Muscle of leg (tissue), 11 donors: Measurements from ENCODE around the gene SIMC1. TPM values are rescaled to one million over a fixed set of nuclear protein-coding genes. Genes with fewer than 3 reads are reported as not detected.
"Not testable (repeated sequence)": the region's sequence is repeated elsewhere in the genome, so short reads cannot be mapped to it uniquely, and the experiment has no call there.

Source experiments
- DNase-seq: peaks from one replicate; pipeline ENCODE4 v3.0.0; 2013
- H3K27ac ChIP-seq: one replicate; pipeline ENCODE4 v1.5.1; 2013; ENCODE audit warnings: mild to moderate bottlenecking, low read length, control low read depth
- H3K27me3 ChIP-seq: one replicate; pipeline ENCODE4 v1.6.1; 2013; ENCODE audit warnings: low read length; ENCODE audit not compliant: control insufficient read depth, insufficient read depth
- H3K36me3 ChIP-seq: one replicate; pipeline ENCODE4 v1.6.1; 2013; ENCODE audit warnings: low read length; ENCODE audit not compliant: control insufficient read depth, insufficient read depth
- H3K4me1 ChIP-seq: one replicate; pipeline ENCODE4 v1.6.1; 2013; ENCODE audit warnings: low read length; ENCODE audit not compliant: control insufficient read depth, insufficient read depth
- H3K4me3 ChIP-seq: one replicate; pipeline ENCODE4 v1.5.1; 2013; ENCODE audit warnings: low read length, control low read depth
- H3K9me3 ChIP-seq: replicated peaks from 2 replicates; pipeline ENCODE4 v1.6.1; 2013; ENCODE audit warnings: low read depth, low read length; ENCODE audit not compliant: control insufficient read depth
- whole genome bisulfite sequencing: methylation state at CpG from one replicate; pipeline ENCODE4 v1.1.5; 2013; ENCODE audit warnings: missing lambda C conversion rate; ENCODE audit not compliant: insufficient coverage; 5-methylcytosine and 5-hydroxymethylcytosine counted together
- polyA plus RNA-seq, 8 donors: library from polyadenylated mRNA; unstranded; fragments of 120-200 nt; gene quantifications; one replicate each; pipeline versions ENCODE4 v1.2.1 to v1.2.3, GENCODE V29; 2013; ENCODE audit warnings: inconsistent platforms in 1 of 8, low replicate concordance in 1 of 8; ENCODE audit not compliant: insufficient read length in 8 of 8, insufficient read depth in 1 of 8
- total RNA-seq: library from RNA; stranded (reverse); fragments of 120-200 nt; gene quantifications from one replicate; pipeline ENCODE4 v1.2.4, GENCODE V29; 2013

The SIMC1 gene
- total and polyA plus RNA-seq, 9 donors: 11.8 to 20.9 (median 14.4) TPM

DNA sequence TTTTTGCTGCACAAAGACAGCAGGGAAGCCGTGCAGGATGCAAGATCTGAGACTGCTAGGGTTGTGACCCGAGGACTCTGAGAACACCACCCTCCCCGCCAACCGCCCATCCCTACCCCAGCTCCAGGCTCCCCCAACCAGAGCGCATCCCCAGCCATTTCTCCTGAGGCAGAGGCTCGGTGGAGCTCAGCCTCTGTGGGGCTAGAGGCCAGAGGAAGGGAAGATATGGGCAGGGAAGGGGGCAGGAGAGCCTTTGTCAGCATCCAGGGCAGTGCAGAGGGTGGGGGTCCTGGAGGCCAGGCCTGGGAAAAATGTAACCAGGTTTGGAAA lies 43.2 kb upstream of the SIMC1 start:
- no CpG with 5 or more reads among the region's 6 CpGs for WGBS
- H3K9me3 ChIP-seq, H3K36me3 ChIP-seq, H3K27ac ChIP-seq, DNase-seq, H3K4me1 ChIP-seq, H3K4me3 ChIP-seq: not testable (repeated sequence)
- H3K27me3 ChIP-seq: peaks cover 37% of the 10 kb centered on the region

DNA sequence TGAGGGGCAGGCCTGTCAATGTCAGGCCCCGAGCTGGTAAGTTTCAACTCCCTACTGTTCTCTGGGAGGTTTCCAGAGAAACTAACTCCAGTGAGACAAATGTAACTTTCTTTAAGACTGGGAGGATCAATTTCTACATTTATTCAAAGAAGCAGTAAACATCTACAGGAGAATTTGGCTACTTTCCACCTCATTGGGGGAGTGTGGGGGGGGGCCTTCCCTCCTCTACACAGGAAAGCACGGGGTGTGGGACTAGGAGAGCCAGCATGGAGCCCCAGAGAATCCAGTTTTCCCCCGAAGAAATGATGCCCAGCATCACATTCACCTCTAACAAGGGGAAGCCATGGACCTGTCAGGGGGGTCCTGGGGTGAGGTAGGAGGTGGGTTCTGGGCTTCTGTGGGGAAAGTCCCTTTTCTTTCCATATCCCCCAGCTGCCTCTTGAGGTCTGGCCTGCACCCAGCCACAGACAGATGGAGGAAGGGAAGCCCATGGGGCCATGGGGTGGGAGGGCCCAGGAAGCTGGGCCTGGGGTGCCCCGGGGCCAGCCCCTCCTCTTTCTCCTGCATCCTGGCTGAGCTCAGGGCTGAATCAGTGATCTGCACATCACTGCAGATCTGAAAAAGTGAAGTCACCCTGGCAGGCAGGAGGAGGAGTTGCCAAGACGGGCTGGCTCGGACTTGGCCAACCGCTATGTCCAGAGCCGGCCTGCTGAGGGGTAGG lies 42.6 kb upstream of the SIMC1 start:
- H3K4me3 ChIP-seq, DNase-seq, H3K4me1 ChIP-seq, H3K27ac ChIP-seq, H3K36me3 ChIP-seq, H3K9me3 ChIP-seq: not testable (repeated sequence)
- 60% methylated on average over 1 of the region's 8 CpGs for WGBS
- peaks cover 43% of the 10 kb centered on the region for H3K27me3 ChIP-seq

DNA sequence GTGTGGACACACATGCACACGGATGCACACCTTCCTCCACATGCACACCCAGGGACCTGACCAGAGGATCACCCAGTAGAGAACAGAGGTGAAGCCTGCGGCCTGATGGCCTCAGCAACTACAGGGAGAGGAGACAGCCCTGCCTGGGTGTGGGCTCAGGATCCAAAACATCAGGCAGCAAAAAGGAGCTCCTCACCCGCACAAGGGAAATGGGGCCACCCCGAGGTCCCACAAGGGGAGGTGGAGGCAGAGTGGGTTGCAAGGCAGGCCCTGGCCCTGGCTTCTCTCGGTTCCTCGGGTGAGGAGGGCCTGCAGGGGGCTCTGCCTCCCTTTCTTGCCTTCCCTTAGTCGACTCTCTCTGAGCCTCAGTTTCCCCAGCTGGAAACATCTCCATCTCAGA lies 41.4 kb upstream of the SIMC1 start:
- H3K27ac ChIP-seq, DNase-seq, H3K4me3 ChIP-seq, H3K9me3 ChIP-seq, H3K4me1 ChIP-seq, H3K36me3 ChIP-seq: not testable (repeated sequence)
- H3K27me3 ChIP-seq: peaks cover 45% of the 10 kb centered on the region
- 80% methylated on average over 1 of the region's 7 CpGs for WGBS

DNA sequence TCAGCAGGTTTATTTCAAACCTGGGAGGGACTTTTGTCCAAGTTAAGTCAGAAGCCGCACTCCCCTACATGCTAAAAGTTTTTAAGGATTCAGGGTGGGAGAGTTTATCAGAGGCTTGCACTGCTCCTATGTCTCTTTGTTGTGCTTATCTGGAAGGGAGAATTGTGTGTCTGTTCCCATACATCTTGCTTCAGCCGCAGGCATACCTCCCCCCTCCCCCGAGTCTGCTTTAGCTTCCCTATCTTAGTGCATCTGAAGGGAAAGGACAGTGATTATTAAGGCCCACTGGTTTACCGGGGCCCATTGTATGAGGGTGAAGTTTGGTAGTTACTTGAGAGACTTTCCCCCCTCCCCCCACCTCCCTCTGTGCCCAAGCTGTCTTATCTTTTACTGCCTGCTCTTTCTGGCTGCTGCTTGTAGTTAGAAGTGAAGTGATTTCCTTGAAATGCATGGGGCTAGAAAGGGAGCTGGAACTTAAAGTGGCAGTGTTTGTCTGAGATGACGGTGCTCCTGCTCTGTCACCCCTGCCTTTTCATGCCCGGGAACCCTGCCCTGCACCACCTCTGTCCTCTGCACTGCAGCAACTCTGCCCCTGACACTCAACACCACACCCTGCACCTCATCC lies 40.9 kb upstream of the SIMC1 start:
- not testable (repeated sequence) for H3K4me1 ChIP-seq, DNase-seq, H3K9me3 ChIP-seq, H3K4me3 ChIP-seq, H3K36me3 ChIP-seq, H3K27ac ChIP-seq
- WGBS: no CpG with 5 or more reads among the region's 6 CpGs
- H3K27me3 ChIP-seq: peaks cover 45% of the 10 kb centered on the region

DNA sequence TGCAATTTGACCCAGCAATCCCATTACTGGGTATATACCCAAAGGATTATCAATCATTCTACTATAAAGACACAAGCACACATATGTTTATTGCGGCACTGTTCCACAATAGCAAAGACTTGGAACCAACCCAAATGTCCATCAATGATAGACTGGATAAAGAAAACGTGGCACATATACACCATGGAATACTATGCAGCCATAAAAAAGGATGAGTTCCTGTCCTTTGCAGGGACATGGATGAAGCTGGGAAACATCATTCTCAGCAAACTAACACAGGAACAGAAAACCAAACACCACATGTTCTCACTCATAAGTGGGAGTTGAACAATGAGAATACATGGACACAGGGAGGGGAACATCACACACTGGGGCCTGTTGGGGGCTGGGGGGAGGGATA lies 39.9 kb upstream of the SIMC1 start:
- H3K4me3 ChIP-seq, H3K9me3 ChIP-seq, DNase-seq, H3K27ac ChIP-seq, H3K36me3 ChIP-seq, H3K4me1 ChIP-seq: not testable (repeated sequence)
- peaks cover 46% of the 10 kb centered on the region for H3K27me3 ChIP-seq
- WGBS: no CpG with 5 or more reads among the region's 2 CpGs

DNA sequence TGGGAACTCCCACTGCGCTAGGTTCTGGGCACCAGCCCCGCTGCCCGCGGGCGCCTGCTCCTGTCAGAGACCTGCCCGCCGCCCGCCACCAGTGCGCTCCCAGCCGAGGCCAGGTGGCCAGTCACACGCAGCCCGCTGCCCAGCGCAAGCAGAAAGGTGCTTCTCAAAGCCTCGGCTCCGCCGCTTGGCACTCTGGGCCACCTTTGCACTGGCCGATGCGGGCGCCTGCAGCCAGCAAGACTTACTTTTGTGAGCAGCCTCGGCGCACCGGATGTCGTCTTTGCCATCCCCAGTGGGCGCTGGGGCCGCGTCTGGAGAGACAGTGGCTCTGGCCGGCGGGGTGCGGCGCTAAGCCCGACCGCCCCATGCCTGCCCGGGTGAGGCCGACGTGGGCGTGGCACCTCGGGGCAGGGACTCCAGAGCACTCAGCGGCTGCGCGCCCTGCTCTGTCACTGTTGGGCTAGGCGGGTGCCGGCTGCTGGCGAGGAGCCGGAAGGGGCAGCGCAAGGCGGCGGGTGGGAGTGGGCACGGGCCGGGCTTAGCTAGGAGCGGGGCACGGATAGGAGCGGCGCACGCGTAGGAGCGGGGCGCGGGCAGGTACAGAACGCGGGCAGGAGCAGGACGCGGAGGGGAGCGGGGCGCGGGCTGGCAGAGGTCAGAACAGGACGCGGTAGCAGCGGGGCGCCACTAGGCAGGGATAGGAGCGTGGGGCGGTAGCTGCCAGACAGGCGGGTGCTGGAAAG lies 39.1 kb upstream of the SIMC1 start:
- H3K27me3 ChIP-seq: peaks cover 39% of the 10 kb centered on the region
- not testable (repeated sequence) for H3K4me3 ChIP-seq, H3K27ac ChIP-seq, H3K36me3 ChIP-seq, H3K4me1 ChIP-seq, DNase-seq, H3K9me3 ChIP-seq
- under 1% methylated on average over 35 of the region's 72 CpGs for WGBS

DNA sequence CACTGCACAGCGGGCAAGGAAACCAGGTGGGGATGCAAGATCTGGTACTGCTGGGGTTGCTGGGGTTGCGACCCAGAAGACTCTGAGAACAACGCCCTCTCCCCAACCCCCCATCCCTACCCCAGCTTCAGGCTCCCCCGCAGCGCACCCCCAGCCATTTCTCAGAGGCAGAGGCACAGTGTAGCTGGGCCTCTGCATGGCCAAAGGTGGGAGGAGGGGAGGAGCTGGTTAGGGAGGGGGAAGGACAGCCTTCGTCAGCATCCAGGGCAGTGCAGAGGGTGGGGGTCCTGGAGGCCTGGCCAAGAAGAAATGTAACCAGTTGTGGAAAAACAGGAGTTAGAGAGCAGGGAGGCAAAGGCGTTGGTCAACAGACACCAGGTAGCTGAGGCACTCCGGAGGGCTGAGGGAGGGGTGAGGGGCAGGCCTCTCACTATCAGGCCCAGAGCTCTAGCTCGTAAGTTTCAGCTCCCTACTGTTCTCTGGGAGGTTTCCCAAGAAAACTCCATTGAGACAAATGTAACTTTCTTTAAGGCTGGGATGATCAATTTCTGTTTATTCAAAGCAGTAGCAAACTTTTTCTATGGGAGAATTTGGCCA lies 38.3 kb upstream of the SIMC1 start:
- not testable (repeated sequence) for DNase-seq, H3K4me3 ChIP-seq, H3K9me3 ChIP-seq, H3K27ac ChIP-seq, H3K4me1 ChIP-seq, H3K36me3 ChIP-seq
- WGBS: 0% methylated on average over 2 of the region's 9 CpGs
- H3K27me3 ChIP-seq: peaks cover 36% of the 10 kb centered on the region

DNA sequence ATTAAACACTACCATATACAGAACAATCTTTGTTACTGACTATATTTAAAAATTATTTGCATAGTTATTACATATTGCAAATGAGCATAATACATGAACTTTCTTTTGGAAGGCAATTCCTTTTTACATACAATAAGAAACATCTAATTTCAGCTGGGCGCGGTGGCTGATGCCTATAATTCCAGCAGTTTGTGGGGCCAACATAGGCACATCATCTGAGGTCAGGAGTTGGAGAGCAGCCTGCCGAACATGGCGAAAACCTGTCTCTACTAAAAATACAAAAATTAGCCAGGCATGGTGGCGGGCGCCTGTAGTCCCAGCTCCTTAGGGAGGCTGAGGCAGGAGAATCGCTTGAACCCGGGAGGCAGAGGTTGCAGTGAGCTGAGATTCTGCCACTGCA lies 36.4 kb upstream of the SIMC1 start:
- Histone ChIP-seq H3K27me3 (peaks cover 32% of the 10 kb centered on the region), H3K9me3 (no peaks in the 10 kb centered on the region), H3K36me3 (no peaks in the 10 kb centered on the region), H3K4me1 (no peaks in the 10 kb centered on the region), H3K4me3 (no peak overlapping the region), H3K27ac (no peak overlapping the region)
- DNase-seq: no peak
- 90% methylated on average over 2 of the region's 8 CpGs for WGBS

DNA sequence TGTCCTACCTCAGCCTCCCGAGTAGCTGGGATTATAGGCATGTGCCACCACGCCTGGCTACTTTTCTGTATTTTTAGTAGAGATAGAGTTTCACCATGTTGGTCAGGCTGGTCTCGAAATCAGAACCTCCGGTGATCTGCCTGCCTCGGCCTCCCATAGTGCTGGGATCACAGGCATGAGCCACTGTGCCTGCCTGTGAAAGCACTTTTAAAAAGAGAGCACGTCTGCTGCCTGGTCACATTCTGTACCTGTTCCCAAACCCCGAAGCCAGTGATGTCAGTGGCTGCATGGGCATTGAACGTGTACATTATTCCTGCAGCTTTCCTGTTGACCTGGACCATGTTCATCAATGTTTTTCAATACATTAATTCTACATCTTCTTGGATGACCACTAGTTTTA lies 35.1 kb upstream of the SIMC1 start:
- Histone ChIP-seq H3K4me1 (no peaks in the 10 kb centered on the region), H3K4me3 (no peak overlapping the region), H3K27ac (no peak overlapping the region), H3K9me3 (no peaks in the 10 kb centered on the region), H3K27me3 (peaks cover 26% of the 10 kb centered on the region), H3K36me3 (no peaks in the 10 kb centered on the region)
- 79% methylated on average over 5 of the region's 8 CpGs for WGBS
- DNase-seq: no peak

DNA sequence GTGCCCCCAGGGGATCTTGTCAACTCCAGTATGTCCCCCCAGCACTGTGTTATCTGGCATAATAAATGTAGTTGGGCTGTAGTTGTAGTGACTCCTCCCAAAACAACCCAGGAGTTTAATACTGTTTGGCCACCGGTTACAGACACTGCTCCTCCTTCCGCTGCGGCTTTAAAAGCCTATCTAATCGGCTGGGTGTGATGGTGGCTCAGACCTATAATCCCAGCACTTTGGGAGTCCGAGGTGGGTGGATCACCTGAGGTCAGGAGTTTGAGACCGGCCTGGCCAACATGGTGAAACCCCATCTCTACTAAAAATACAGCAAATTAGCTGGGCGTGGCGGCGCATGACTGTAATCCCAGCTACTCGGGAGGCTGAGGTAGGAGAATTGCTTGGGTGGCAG lies 34.7 kb upstream of the SIMC1 start:
- peaks cover 25% of the 10 kb centered on the region for H3K27me3 ChIP-seq
- H3K27ac ChIP-seq, H3K36me3 ChIP-seq, DNase-seq, H3K4me3 ChIP-seq, H3K4me1 ChIP-seq, H3K9me3 ChIP-seq: not testable (repeated sequence)
- no CpG with 5 or more reads among the region's 10 CpGs for WGBS
